M059J (cell line): ENCODE results near the gene KCNAB1. TPM values are rescaled to one million over a fixed set of nuclear protein-coding genes. Genes with fewer than 3 reads are reported as not detected.
"Not testable (repeated sequence)": the region's sequence is repeated elsewhere in the genome, so short reads cannot be mapped to it uniquely, and the experiment has no call there.

Experiments
- DNase-seq: peaks from one replicate; pipeline ENCODE4 v3.0.0-alpha.2; 2012; ENCODE audit warnings: low read depth
- total RNA-seq: library from RNA; depleted of rRNA; stranded (reverse); fragments of >200 nt; shearing (Covaris generic); gene quantifications from 2 replicates; pipeline ENCODE4 v1.2.3, GENCODE V29; 2014

The KCNAB1 gene
- total RNA-seq, 1 experiment from 2014 or later, result 0.69 TPM

DNA sequence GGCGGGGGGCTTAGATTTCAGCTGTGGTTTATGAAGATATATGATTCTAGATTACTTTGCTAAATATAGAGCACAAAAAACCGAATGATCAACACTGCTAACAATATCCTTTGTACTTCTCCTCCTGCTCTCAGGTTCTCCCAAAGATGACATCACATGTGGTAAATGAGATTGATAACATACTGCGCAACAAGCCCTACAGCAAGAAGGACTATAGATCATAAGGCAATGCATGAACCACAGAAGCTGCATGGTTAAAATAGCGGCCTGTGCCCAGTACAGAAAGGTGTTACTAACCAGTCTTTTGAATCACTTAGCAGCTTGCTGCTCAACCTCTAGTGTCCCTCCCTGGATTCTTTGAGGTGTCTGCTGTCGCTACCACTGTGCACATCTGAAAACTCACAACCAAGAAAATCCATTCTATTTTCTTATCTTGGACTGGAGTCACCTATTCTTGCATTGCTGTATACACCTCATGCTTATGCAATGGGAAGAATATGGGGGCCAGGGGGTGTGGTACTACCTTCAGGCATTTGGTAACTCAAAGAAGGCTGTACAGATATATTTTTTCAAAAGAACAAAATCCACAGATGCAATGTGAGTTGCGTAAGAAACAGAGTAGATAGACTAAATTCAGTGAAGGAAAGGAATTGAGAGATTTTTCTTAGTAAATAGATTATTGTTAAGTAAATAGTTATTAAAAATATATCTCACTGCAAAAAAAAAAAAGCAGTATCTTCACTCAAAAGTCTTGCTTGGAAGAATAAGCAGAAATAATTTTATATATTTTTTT lies 416.3 kb downstream of the KCNAB1 start:
- DNase-seq, result peak; percentile 12

DNA sequence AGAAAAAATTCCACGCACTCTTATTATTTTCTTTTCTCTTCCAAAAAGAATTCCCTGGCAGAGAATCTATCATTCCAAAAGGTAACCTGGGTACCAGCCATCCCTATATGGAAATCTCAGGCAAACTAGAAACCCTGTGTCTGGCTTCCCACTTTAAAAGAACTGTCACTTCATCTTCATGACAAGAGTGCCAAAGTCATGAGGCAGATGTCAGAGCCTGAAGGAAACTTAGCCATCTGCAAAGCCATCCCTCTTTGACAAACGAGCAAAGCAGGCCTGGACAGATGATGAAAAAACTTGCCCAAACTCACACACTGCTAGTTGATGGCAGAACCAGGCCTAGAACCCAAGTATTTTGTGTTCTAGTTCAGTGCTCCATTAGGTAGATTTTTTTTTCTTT lies 418.7 kb downstream of the KCNAB1 start:
- no peak for DNase-seq

- no peak for DNase-seq
Measured at GRCh38 chr3:156539802-156540201, 419.4 kb downstream of the KCNAB1 start.

DNA sequence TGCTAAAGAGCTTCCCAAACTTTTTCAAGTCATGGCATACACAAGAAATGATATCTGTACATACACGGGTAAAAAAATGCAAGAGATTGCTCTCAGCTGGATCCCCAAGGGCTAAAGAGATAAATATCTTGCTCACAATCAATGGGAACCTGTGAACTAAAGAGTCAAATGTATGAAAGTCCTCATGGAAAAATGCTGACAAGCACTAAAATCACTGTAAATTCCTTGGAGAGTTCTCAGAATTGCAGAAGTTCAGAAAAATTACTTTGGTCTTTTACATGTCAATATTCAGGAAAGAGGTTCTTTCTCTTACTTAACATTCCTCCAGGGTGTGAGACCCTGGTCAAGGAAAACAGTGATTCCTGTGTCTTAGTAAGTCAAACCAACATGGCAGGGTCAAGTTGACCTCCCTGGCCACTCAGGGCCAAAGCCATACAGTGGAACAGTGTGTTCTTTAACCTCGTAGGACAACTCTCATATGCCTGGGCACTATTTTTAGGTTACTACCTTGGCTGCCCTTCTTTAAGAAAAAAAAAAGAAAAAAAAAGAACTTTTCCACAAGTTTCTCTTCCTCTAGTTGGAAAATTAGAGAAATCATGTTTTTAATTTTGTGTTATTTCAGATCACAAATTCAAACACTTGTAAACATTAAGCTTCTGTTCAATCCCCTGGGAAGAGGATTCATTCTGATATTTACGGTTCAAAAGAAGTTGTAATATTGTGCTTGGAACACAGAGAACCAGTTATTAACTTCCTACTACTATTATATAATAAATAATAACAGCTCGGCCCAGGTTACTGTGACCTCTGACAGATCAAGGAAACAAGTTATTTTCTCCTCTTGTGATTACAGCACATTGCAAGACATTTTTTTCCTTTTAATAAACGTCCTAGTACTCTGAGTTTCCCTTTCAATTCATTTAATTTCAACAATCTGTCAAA lies 422.0 kb downstream of the KCNAB1 start:
- DNase-seq, result no peak

DNA sequence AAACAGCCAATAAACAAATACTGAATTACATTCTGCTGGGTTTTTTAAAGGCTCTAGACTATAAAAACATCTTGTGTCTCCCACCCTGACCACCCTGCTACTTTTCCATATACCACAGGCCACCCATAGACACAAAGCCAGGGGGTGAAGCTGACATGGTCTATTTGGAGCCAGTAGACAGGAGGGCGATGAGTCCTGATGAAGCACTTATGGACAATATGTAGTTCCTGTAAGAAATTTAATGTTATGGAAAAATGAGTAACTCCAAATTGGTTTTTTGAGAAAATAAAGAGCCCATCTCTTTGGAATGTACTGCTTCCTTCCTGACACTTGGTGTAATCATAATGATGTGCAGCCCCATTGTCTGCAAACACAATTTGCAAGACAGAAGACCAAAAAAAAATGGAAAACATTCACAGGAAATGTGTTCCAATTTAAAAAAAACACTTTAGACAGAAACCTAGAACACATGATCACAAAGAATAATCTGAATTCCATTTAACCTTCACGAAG lies 422.7 kb downstream of the KCNAB1 start:
- DNase-seq, result no peak

- DNase-seq, result peak; percentile 39
Measured at GRCh38 chr3:156547637-156548036, 427.3 kb downstream of the KCNAB1 start.

- DNase-seq, result no peak
Measured at GRCh38 chr3:156548041-156548687, 427.8 kb downstream of the KCNAB1 start.

DNA sequence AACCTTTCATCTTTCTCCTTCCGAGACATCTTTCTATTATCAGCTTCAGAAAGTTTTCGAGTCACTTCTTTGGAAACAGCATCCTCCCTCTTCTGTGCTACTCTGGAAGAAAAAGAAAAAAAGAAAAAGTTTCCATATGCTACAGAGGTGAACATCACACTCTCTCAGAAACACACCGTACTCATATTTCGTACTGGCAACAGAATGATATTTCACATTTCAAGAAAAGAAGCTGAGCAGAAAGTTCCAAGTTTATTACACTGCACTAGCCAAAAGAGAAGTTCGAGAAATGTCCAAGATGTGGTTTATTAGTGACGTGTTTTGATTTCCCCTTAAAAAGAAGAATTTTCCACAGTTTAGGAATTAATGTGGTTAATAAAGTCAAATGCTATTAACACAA lies 428.5 kb downstream of the KCNAB1 start:
- DNase-seq, result no peak

DNA sequence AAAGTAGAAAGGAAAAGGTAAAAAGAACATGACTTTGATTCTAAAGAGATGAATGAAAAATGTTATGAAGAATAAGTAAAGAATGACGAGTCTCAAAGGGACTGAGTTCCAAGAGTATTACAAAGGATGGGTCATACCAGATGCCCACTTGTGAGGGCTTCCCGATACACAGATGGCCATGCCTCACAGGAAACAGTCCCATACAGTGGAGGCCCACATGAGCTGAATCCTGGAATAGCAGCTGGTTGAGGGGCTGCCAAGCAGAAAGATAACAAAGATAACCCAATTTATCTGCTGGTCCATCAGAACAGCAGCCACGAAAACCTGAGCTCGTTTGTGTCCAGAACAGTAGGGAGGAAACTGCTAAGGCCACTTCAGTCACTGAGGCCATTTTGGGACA lies 430.9 kb downstream of the KCNAB1 start:
- DNase-seq, result peak; percentile 48

DNA sequence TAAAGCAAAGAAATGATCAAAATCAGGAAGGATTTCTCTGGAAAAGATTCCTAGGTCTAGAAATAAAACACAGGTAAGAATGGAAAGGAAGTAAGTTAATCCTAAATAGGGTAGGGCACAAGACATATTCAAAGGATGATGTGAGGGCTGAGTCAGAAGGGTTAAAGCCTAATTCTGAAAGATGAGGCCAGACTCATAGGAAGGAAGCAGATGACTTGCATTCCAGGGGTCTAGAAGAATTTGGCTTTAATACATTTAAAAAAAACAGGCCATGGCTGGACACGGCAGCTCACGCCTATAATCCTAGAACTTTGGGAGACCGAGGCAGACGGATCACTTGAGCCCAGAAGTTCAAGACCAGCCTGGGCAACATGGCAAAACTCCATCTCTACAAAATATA lies 431.4 kb downstream of the KCNAB1 start:
- DNase-seq, result peak; percentile 87

GRCh38 chr3:156552973-156553372 lies 432.6 kb downstream of the KCNAB1 start:
- no peak for DNase-seq

- DNase-seq, result peak; percentile 70
Measured at GRCh38 chr3:156553705-156554356, 433.5 kb downstream of the KCNAB1 start.

- no peak for DNase-seq
Measured at GRCh38 chr3:156554515-156554841, 434.1 kb downstream of the KCNAB1 start.

GRCh38 chr3:156554842-156555687 lies 434.7 kb downstream of the KCNAB1 start, which contains the start of gene SSR3:
SSR3 (minus strand) TSS chr3:156555117; CDS start chr3:156555089, 28 bp downstream.
- DNase-seq, result peak; percentile 100

DNA sequence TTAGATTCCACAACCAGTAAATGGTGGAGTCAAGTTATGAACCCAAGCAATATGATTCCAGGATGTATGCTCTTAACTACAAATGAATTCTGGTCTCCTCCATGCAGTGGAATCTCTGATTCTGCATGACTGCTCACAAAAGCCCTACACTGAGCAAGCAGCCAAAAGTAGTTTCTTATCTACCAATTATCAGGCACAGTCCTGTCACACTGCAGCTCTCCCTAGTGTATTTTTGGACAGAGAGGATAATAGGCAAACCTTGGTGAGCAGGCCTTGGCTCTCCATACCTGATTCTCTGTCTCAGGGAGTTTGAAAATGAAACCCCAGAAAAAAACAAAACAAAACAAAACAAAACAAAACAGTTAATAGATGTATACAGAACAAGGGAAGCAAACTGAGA lies 438.0 kb downstream of the KCNAB1 start:
- DNase-seq, result no peak

GRCh38 chr3:156559321-156559720 lies 438.9 kb downstream of the KCNAB1 start:
- DNase-seq, result no peak

DNA sequence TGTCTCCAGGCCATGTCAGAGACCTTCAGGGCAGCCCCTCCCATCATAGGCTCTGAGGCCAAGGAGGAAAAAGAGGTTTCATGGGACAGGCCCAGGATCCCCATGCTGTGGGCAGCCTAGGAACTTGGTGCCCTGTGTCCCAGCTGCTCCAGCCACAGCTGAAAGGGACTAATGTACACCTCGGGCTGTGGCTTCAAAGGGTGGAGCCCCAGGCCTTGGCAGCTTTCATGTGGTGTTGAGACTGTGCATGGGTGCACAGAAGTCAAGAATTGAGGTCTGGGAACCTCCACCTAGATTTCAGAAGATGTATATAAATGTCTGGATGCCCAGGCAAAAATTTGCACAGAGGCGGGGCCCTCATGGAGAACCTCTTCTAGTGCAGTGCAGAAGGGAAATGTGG lies 441.2 kb downstream of the KCNAB1 start:
- DNase-seq, result no peak

GRCh38 chr3:156562486-156562885 lies 442.1 kb downstream of the KCNAB1 start:
- DNase-seq, result not testable (repeated sequence)

- no peak for DNase-seq
Measured at GRCh38 chr3:156563900-156564682, 443.7 kb downstream of the KCNAB1 start.

GRCh38 chr3:156569016-156569415 lies 448.6 kb downstream of the KCNAB1 start:
- DNase-seq, result not testable (repeated sequence)
